ENCODE measurements around the gene HNRNPC.

HNRNPC gene

GRCh38 chr14:21210023-21210422, 59.2 kb downstream of the HNRNPC start:
- no peak for DNase-seq (ENCODE audit: low read depth)

DNA sequence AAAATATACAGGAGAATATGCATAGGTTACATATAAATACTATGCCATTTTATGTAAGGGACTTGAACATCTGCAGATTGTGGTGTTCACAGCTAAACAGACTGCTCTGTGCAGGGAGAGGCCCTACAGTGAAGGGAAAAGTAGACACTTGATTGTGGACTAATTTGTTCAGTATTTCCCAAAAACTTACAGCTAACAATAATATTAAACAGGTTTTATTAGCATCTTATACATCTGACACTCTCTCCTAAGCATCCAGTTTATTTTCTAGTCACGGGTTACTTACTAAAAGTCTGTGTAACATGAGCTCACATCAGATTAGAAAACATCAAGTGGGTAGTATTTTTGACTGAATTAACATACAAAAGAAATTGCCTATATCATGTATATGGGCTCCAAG, 60.1 kb downstream of the HNRNPC start:
- no peak for DNase-seq (ENCODE audit: low read depth)

DNA sequence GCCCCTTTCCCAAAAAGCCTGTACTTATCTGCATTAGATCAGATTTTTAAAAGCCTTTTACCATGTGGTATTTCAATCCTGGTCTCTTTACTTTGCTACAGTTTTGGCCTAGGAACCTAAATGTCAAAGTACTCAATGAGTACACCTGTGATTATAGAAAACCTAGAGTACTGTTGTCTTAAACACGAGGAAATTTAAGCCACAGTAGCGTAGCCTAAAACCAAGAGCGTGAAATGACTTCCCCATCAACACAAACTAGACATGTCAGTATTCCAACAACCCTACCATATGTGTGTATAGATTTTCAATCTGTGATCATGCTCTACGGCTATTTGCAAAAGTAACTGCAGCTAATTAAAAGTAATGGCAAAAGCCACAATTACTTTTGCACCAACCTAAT, 60.7 kb downstream of the HNRNPC start:
- DNase-seq (ENCODE audit: low read depth), result no peak

GRCh38 chr14:21206753-21207684, 62.2 kb downstream of the HNRNPC start:
- no peak for DNase-seq (ENCODE audit: low read depth)

DNA sequence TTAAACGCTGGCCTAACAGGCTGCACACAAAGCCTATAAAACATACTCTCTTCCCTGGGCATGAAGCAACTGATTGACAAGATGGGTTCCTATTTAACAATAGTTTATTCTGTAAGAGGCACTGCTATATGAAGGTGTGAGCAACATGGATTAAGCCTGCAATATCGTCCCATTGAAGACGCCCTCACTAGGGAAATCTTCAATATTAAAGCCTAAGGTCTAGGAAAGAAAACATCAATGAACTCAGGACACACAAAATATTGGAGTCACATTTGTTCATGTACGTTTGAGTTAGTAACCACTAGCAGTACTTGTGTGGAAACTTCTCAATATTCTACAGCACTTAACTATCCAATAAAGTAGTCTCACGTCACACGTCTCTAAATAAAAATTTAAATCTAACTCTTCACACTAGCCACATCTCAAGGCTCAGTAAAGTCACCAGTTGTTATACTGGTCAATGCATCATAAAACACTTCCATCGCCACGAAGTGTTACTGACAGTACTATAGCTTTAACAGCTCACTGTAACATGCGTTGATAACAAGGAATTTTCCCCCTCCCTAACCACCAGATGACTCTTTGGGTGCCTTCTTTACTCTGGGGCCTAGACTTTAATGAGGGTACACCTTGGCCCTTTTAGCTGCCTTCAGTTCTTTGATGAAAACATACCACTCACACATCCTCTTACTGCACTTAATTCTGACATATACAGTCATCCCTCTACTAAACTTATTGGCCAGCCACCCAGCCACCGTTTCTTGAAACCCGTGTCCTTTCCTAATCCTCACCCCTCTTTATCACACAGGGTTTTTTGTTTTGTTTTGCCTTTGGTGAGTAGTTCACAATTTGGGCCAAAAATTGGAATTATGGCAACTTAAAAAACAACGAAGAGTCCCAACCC, 63.3 kb downstream of the HNRNPC start:
- DNase-seq (ENCODE audit: low read depth), result no peak

- DNase-seq (ENCODE audit: low read depth), result no peak
Observed at GRCh38 chr14:21205026-21205677, 64.1 kb downstream of the HNRNPC start.

DNA sequence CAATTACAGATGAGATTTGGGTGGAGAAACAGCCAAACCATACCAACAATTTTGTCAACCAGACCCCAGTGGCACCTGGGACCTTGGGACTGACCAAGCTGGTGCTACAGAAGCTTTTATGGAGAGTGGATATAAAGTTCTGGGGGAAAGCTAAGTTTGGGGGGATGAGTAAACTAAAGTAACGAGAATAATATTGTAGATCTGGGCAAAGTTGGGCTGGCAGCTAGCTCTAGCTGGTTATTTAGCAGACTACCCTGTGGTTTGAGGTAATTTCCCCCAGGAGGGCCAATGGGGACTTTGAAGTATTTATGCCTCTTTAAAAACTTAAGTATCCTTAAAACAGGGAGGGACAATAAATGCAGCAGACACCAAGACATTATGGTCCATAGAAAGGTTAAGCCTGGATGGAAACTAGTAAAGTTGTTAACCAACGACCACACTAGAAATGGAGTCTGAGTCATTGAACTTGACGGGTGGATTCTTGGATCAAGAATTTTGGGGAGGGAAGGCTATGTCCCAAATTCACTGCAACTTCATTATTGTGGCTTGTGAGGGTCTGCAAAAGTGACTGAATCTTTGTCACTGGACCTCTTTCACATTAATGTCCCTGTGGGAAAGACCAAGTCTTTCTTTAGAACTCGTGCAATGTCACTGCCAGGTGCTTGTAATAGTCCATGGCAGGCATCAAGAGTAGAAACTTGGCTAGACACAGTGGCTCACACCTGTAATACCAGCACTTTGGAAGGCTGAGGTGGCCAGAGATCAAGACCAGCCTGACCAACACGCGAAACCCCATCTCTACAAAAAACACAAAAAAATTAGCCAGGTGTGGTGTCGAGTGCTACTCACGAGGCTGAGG, 64.8 kb downstream of the HNRNPC start:
- DNase-seq (ENCODE audit: low read depth), result no peak

GRCh38 chr14:21203470-21204166, 65.6 kb downstream of the HNRNPC start:
- no peak for DNase-seq (ENCODE audit: low read depth)

DNA sequence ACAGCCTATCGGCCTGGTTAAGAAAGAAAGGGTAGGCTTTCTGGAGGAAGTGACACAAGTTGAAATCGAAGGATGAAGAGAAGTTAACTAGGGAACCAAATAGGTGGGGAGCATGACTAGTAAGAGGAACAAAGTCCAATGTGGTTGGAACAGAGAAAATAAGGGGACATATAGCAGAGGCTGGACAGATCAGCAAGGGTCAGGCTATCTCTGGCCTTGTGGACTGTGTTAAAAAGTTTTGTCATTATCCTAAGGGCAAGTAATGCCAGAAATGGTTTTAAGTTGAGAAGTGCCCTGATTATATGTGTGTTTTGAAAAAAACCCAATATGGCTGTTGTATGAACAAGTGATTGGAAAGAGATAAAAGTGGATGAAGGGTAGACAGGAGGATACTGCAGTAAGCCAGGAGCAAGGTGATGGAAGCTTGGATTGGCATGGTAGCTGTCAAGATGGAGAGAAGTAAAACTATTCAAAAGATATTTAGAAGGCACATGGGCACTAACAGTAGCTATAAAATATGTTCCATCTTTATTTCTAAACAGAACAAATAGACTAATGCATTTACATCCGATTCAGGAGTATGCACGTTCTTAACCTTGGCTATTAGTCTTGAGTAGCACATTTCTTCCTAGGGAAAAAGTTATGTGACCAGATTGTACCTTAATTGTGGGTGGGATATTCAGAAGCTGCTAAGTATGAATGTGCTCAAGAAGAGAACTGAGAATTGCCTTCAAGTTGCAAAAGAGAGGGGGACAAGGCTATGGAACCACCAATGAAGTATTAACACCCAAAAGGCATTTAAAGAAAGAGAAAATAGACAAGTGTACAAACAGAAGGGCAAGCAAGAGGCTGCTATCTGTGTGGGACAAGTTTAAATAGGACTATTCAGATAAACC, 66.5 kb downstream of the HNRNPC start:
- no peak for DNase-seq (ENCODE audit: low read depth)

DNA sequence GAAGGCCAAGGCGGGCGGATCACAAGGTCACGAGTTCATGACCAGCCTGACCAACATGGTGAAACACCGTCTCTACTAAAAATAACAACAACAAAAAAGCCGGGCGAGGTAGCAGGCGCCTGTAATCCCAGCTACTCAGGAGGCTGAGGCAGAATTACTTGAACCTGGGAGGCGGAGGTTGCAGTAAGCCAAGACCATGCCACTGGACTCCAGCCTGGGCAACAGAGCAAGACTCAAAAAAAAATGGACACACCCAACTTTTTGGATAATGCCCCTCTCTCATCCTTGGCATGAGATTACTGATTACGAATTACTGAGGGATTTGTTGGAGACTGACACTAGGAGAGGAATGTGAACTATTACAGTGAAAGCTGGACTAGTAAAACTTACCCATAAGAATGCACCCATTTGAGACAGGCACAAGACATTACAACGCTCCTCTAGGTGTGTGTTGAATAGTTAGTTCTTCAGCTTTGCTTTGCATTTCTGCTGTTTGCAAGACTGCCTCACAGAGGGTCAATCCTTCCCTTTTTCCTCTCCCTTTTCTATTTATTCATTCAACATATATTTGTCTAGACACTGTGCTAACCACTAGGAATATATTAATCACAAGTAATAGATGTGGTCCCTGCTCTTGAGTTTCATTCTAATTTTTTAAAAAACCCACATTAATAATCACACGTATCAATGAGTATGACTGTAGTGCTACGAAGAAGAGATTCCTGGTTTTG, 67.3 kb downstream of the HNRNPC start:
- DNase-seq (ENCODE audit: low read depth), result no peak

DNA sequence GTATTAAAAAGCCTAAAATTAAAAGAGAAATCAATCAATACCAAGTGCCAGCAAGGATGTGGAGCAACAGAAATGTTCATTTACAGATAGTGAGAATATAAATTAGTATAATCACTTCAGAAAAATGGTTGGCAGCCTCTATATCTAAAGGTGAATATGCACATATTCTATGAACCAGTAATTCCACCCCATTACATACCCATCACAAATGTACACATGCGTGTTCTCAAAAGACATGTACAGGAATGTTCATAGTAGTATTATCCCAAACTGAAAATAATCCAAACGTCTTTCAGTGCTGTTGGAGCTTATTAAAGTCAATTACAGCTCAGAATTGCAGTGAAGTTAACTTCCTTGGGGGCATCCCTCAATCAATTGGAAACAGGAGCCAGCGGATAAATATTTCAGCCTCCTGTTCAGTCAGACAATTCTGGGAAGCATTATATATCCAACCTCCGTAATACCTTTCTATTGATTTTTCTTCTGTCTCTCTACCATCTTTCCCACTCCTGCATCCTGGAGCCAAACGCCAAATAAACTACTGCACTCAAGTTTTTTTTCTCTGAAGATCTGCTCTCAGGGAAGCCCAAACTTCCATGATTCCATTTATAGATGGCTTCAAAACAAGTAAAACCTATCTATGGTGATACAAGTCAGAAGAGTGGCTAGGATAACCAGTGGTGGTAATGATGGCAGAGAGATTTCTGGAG, 68.3 kb downstream of the HNRNPC start:
- no peak for DNase-seq (ENCODE audit: low read depth)

DNA sequence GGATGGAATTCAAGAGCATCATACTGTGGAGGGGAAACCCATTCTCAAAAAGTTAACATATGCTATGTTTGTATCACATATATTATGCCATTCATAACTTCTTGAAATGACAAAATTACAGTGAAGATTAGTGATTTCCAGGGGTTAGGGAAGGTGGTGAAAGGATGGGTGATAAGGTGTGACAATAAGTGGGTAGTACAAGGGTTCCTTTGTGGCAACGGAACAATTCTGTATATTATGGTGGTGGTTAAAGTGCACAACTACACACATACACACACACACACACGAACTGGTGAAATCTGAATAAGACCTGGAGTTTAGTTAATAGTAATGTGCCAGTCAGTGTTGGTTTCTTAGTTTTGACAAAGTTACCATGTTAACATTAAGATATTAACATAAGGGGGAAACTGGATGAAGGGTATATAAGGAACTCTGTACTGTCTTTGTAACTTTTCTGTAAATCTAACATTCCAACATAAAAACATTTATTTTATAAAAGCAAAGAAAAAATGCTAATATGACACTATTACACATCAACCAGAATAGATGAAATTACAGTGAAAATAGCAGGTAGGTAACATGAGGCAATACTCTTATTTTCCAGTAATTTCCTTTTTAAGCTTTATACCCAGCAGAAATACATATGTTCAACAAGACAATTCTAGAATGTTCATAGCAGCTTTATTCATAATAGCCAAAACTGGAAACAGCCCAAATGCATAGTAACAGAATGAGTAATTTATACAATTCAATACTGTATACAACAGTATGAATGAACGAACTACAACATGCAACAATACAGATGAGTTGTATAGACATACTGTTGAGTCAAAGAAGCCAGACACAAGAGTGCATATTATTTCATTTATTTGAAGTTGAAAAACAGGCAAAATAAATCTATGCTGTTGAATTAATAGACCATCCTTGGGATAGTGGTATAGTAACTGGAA, 69.4 kb downstream of the HNRNPC start:
- DNase-seq (ENCODE audit: low read depth), result no peak

DNA sequence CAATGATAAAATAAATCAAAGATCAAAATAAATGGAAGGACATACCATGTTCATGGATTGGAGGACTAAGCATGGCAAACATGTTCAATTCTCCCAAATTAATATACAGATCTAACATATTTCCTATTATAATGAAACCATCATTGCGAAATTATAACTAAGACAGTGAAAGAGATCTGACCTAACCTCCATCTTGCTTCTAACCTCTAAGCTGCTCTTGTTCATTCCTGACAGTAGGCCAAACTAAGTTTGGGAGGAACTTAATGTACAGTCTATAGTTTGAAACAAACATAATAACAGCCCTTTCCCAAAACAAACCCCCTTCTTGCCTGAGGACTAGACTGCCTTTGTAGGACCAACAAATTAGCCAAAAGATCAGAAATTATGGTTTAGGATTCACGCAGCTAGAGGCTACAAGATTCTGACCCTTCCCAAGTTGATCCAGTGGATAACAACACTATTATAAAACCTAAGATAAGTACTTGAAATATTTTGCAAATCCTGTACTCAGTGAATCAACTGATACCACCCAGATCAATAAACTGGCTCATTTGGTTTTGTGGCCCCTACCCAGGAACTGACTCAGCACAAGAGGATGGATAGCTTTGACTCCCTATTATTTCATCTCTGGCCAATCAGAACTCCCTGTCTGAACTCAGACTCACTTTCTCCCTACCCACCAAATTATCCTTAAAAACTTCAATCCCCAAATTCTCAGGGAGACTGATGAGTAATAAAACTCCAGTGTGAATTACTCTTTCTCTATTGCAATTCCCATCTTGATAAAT, 71.6 kb downstream of the HNRNPC start:
- peak; percentile 41 for DNase-seq (ENCODE audit: low read depth)

- DNase-seq (ENCODE audit: low read depth), result no peak
Observed at GRCh38 chr14:21194597-21194996, 74.6 kb downstream of the HNRNPC start.

DNA sequence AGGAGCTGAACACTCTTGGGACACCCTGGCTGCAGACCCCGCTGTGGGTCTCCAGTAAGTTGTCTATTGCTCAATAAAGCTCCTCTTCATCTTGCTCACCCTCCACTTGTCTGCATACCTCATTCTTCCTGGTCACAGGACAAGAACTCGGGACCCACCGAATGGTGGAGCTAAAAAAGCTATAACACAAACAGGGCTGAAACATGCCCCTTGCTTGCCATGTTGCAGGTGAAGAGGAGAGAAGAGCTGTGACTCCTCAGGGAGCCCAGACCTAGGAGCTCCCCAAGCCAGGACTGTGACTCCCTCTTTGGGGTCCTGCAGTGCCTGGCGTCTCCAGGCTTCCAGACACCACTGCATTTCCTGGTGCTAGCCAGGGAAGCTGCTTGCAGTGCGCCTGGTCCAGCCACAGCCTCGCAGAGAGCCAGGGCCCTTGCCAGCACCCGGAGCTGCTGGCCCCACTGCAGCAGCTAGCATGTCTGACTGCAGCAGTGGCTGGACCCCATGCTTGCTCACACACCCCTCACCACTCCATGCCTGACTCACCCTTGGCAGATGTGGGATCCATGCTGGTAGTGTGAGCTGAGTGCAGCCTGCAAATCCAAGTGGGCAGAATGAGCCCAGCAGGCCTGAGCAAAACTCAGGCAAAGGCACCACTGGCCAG, 76.2 kb downstream of the HNRNPC start:
- DNase-seq (ENCODE audit: low read depth), result no peak

DNA sequence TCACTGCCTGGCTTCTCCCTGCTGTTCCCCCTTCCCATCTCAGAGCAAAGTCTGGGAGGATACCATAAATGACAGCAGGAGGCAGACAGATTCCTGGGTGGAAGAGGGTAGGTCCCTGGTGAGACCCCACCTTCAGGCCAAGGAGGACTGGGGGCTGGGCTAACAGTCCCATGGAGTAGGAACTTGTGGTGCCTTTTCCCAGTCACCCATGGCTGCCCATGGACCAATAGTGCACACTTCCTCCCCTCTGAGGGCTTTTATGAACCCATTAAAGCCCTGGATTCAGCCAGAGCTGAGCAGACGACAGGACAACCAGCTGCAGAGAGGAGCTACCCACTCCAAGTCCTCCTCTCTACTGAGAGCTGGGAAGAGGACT, 76.8 kb downstream of the HNRNPC start:
- DNase-seq (ENCODE audit: low read depth), result no peak
